GM21528 (cell line): ENCODE measurements around the gene FUCA2.
A peak's percentile ranks its signal among the peaks of the same experiment; 100 is the strongest.
"Not testable (repeated sequence)": the region's sequence is repeated elsewhere in the genome, so short reads cannot be mapped to it uniquely, and the experiment has no call there.

Source experiments
- ATAC-seq: cut with Tn5 transposase; IDR thresholded peaks from one replicate; pipeline ENCODE4 v1.9.1; 2021; ENCODE audit warnings: mild to moderate bottlenecking, moderate library complexity; ENCODE audit not compliant: unreplicated experiment, low FRiP score

Gene FUCA2

GRCh38 chr6:143505537-143505936 lies 6.0 kb downstream of the FUCA2 start:
- no peak for ATAC-seq

- ATAC-seq = no peak
Observed at GRCh38 chr6:143505111-143505510, 6.4 kb downstream of the FUCA2 start.

- no peak for ATAC-seq
Observed at GRCh38 chr6:143504369-143504768, 7.2 kb downstream of the FUCA2 start.

DNA sequence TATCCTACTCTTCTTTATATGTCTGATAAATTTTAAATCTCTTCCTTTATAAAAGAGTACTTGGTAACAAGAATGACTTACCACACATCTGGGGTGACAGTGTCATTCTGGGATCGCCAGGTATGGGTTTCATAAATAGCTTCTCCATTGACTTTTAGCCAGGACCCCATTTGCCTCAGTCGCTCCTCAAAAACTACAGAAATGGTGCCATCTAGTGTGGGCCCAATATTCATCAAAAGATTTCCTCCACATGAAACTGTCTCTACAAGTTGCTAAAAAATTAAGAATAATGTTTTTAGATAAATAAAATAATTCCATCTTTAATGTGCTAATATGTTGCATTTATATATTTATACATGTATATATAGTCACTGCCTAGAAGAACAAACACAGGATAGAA lies 9.7 kb downstream of the FUCA2 start:
- ATAC-seq = no peak

GRCh38 chr6:143498428-143498827 lies 13.1 kb downstream of the FUCA2 start:
- ATAC-seq = no peak

DNA sequence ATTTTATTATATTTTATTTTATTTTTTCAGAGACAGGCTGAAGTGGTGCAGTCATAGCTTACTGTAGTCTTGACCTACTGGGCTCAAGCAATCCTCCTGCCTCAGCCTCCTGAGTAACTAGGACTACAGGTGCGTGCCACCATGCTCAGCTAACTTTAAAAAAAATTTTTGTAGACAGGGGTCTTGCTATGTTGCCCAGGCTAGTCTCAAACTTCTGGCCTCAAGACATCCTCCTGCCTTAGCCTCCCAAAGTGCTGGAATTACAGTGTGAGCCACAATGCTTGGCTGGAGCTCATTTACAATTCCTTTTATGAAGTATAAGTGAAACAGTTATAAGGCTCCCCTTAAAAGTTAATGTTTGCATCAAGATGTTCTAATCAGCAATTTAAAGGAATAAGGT lies 14.5 kb downstream of the FUCA2 start:
- no peak for ATAC-seq

GRCh38 chr6:143490775-143491174 lies 20.7 kb downstream of the FUCA2 start:
- ATAC-seq = no peak

DNA sequence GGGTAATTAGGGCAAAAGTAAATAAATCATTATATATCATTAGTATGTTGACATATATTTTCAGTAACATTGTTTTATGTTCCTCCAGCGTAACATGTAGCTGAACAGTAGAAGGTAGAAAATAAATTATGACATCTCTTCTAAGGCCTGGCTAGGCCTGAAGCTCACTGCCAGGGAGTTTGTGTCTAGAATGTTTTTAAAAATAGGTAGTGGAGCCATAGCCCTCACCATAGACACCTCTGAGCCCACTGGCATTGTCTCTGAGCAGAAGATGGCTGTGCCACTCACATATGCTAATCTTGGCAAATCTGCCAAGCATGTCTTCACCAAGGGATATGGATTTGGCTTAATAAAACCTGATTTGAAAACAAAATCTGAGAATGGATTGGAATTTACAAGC lies 21.3 kb downstream of the FUCA2 start:
- ATAC-seq = no peak

DNA sequence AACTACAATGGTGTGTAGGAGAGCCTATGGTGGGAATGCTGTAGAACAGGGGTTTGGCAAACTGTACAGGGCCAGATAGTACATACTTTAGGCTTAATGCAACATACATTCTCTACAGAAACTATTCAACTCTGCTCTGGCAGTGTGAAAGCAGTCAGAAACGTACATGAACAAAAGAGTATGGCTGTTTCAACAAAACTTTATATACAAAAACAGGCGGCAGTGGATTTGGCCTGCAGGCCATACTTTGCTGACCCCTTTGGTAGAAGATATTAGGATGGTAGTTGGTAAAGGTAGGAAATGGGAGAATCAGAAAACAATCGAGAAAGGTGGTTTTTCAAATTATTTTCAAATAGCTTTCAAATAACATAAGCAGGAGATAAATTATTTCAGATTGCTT lies 24.8 kb downstream of the FUCA2 start:
- ATAC-seq = no peak

DNA sequence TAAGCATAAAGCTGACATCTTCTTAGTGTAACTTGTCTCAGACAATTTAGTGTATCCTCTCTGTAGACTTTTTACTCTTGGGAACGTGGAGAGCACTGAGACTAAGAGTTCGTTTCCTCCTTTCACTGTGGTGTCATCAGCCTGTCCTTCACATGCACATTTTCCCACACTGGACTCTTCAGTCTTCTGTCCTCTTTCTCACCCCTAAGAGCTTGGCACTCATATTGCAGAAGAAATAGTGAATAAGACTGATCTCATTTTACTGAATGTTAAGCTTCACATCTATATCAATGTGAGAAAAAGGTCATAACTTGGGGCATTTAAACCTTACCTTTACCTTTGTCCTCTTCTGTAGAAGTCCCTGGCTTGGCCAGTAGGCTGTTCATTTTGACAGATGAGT lies 25.6 kb downstream of the FUCA2 start:
- no peak for ATAC-seq

GRCh38 chr6:143482593-143482992 lies 28.9 kb downstream of the FUCA2 start:
- no peak for ATAC-seq

- no peak for ATAC-seq
Observed at GRCh38 chr6:143478479-143479062, 32.9 kb downstream of the FUCA2 start.

DNA sequence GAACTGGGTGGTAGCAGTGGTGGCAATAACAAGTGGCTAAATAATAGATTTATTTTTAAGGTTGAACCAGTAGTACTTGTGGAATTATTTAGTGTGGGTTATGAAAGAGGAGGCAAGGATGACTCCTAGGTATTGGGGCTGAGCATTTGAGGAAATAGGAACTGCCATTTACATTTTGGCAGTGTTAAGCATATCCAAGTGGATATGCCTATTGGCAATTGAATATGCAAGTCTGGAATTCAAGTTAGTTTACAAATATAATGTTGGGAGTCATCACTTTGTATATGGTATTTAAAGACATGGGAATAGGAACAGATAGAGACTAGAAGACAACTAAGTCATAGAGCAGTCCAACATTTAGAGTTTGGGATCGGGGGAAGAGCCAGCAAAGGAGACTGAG lies 35.0 kb downstream of the FUCA2 start:
- ATAC-seq = no peak

DNA sequence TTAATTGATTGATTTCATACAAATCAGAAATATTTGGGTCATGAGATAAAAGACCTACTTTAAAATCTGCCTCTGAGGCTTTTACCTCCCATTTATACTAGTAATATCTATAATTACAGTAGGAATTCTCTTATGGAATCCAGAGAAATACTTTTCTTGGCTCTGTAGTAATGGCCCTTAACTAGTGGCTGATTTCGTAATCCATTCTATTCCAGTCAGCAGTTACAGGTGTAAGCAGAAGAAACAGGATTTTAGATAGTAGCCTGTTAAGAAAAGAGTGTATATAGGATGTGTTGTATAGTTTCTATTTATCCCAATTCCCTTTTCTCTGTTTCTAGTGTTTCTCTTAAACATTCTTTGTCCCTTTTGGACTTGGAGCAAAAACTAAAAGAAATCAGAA lies 39.7 kb downstream of the FUCA2 start:
- no peak for ATAC-seq

GRCh38 chr6:143468823-143469222 lies 42.7 kb downstream of the FUCA2 start:
- ATAC-seq = not testable (repeated sequence)

DNA sequence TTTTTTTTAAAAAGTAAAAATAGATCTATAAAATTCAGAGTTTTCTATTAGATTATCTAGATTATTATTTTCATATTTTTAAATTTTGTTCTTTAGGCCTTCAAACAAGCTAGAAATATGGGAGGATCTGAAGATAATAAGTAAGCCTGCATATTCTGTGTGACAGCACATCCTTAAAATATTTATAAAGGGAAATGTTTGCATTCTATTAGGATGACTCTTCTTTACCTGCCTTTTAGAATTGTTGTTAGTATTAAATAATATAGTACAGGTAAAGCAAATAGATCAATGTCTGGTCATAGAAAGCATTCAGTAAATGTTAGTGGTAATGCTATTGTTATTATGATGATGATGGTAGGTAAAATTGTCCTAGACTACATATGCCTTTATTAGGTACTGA lies 43.5 kb downstream of the FUCA2 start:
- no peak for ATAC-seq

DNA sequence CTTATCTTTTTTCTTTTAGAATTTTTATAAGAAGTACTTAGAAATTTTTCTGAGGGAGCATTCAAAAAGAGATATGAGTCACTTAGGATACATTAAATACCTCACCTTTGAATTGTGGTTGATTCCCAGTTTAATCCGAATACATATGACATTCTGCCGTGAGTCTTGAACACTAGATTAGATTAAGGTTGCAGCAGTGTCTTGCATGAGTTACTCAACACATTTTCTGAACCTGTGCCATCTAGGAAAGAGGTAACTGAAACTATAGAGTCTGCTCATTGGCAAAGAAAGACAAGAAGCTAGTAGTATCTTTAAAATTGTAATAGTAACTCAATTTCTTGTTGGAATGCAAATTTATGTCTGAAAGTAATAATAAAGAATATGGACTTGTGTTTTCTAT lies 46.0 kb downstream of the FUCA2 start:
- ATAC-seq = no peak

- no peak for ATAC-seq
Observed at GRCh38 chr6:143457563-143458359, 53.8 kb downstream of the FUCA2 start.

DNA sequence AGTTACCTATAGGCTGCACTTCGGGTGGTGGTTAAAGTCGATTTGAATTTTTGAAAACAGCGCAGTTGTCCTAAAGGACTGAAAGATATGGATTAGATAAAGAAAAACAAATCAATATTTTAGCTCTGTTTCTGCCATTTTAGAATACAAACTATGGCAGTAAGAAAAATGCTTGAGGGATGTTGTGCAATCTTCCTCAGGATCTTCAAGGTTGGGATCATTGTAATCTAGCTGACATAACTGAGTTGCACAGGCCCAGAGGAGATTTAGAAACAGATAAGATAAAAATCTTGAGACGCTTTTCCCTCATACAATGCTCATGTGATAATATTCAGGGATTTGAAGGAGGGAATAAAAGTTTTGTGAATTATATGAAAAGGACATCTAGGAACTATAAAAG lies 60.0 kb downstream of the FUCA2 start:
- no peak for ATAC-seq

DNA sequence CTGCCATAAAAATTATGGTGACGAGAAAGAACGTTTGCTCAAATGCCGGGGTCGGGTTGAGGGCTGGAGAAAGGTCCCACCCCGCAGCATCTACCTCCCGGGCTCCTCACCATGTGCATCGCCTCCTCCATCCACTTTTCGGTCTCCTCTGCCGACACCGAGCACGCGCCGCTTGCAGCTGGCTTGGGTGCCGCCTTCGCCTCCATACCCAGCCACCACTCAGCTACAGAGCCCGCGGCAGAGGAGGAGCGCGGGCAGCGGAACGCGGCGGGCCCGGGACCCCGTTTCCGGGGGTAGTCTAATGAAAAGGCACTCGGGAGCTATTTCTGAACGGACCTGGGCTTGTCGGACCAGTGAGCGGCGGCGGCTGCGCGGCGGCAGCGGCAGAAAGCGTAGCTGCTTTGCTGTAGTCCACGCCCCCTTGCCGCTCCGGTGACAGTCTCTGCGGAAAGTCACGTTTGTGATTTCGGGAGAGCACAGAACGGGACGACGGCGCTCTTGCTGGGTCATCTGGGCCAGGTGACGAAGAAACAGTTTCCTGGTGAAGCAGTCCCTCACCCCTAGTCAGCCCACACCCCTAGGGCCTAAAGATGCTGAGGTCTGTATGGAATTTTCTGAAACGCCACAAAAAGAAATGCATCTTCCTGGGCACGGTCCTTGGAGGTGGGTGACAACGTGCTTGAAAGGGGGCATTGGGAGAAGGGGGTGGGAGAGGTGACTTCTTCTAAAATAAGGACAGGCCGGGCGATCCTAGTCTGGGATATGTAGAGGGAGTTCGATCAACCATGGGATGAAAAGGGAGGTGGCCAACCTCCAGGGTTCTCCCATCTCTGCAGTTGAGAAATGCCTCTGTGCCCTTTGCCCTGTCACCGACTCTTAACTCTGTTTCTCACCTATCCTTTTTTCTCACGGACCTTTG lies 60.8 kb downstream of the FUCA2 start, which contains the start of the genes ADAT2 and PEX3:
Gene ADAT2 (minus strand): TSS at position 243 of the 919 bp plus-strand sequence. CDS start 37 bp downstream, at position 206.
Gene PEX3 (plus strand): TSS at position 353 of the 919 bp plus-strand sequence. CDS start 238 bp downstream, at position 591.
- ATAC-seq = peak; percentile 98
